GM12865 (cell line): ENCODE data around the gene C7.

Experiments used
- DNase-seq: peaks from one replicate; pipeline ENCODE4 v3.0.0; 2010; ENCODE audit warnings: low read depth
- H3K4me3 ChIP-seq: 2 replicates; pipeline ENCODE4 v1.5.1; 2011; ENCODE audit warnings: mild to moderate bottlenecking, low read depth, low read length, control low read depth
- CTCF ChIP-seq: IDR thresholded peaks from 2 replicates; pipeline ENCODE4 v1.5.1; 2011; ENCODE audit warnings: low read length, control low read depth, low read depth, inconsistent platforms; ENCODE audit not compliant: insufficient read depth; ENCODE audit errors: missing control alignments

C7 gene

GRCh38 chr5:40904994-40905306 is 4.3 kb upstream of the C7 start:
- TF ChIP-seq CTCF = no peak
- no peak for DNase-seq
- no peak overlapping the region for H3K4me3 ChIP-seq

GRCh38 chr5:40906351-40906751 is 2.9 kb upstream of the C7 start:
- DNase-seq = no peak
- H3K4me3 ChIP-seq = no peak overlapping the region
- no peak for TF ChIP-seq CTCF

- DNase-seq = no peak
- no peak overlapping the region for H3K4me3 ChIP-seq
- TF ChIP-seq CTCF = no peak
These were observed 426 bp downstream of the C7 start for GRCh38 chr5:40909723-40910122.

GRCh38 chr5:40911266-40911665 is 2.0 kb downstream of the C7 start:
- H3K4me3 ChIP-seq = no peak overlapping the region
- no peak for TF ChIP-seq CTCF
- no peak for DNase-seq

- TF ChIP-seq CTCF = no peak
- no peak for DNase-seq
- H3K4me3 ChIP-seq = no peak overlapping the region
These were observed 5.5 kb downstream of the C7 start for GRCh38 chr5:40914835-40915234.

- no peak for TF ChIP-seq CTCF
- DNase-seq = no peak
- H3K4me3 ChIP-seq = no peak overlapping the region
These were observed 6.1 kb downstream of the C7 start for GRCh38 chr5:40915341-40915926.

GRCh38 chr5:40916226-40916625 is 6.9 kb downstream of the C7 start:
- no peak for DNase-seq
- H3K4me3 ChIP-seq = no peak overlapping the region
- no peak for TF ChIP-seq CTCF
